Progenitor cell of endocrine pancreas (in vitro differentiated cells): ENCODE results near the gene TMEM151A. TPM values are rescaled to one million over a fixed set of nuclear protein-coding genes. Genes with fewer than 3 reads are reported as not detected.

Experiments used
- DNase-seq: peaks from one replicate; pipeline ENCODE4 v3.0.0; 2021; ENCODE audit warnings: low spot score; ENCODE audit not compliant: unreplicated experiment
- H3K27ac Mint-ChIP-seq: 2 replicates; pipeline ENCODE4 v1.8.0; 2021; ENCODE audit warnings: mild to moderate bottlenecking, moderate library complexity, mixed read lengths
- H3K27me3 Mint-ChIP-seq: 2 replicates; pipeline ENCODE4 v1.8.0; 2021; ENCODE audit warnings: mixed read lengths
- H3K36me3 Mint-ChIP-seq: 2 replicates; pipeline ENCODE4 v1.8.0; 2022; ENCODE audit warnings: mixed read lengths; ENCODE audit not compliant: insufficient read depth
- H3K4me1 Mint-ChIP-seq: 2 replicates; pipeline ENCODE4 v1.8.0; 2021; ENCODE audit warnings: low read depth, mixed read lengths
- H3K4me3 Mint-ChIP-seq: 2 replicates; pipeline ENCODE4 v1.8.0; 2021; ENCODE audit warnings: low read depth, mild to moderate bottlenecking, moderate library complexity, mixed read lengths
- H3K9me3 Mint-ChIP-seq: 2 replicates; pipeline ENCODE4 v1.8.0; 2021; ENCODE audit warnings: low read depth, mixed read lengths
- total RNA-seq: library from RNA; stranded (reverse); gene quantifications from 2 replicates; pipeline ENCODE4 v1.2.1, GENCODE V29; 2021
- TF ChIP-seq, protein P1 (sequence below): fragments of 200-600 bp; sonication (generic); IDR thresholded peaks from one replicate; pipeline ENCODE4 v1.5.0; 2021; ENCODE audit warnings: antibody characterized with exemption, mild to moderate bottlenecking; ENCODE audit not compliant: unreplicated experiment

Gene TMEM151A
- total RNA-seq, 1 donor from 2014 or later = 0.57 TPM

DNA sequence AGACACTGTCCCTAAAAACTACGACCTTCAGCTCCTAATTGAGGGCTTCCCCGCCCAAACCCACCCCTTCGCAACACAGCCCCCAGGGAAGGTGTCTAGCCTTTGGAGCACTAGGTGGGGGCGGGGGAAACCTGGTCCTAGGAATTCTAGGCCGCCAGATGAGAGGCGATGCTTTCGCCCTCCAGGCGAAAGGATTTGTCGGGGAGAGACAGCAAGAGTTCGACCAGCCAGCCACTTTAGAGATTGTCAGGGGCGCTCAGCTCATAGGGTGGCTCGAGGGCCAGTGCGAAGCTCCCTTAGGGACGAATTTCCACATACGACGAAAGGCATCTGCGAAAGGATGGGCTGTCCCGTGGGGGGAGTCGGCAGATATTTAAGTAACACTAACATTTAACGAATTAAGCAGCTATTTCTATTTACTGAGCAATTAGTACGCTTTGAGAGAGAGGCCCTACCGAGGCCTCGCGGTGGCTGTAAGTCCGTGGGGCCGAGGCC, 19.8 kb downstream of the TMEM151A start:
- H3K4me3 Mint-ChIP-seq = peak overlapping the region; percentile 88
- H3K27ac Mint-ChIP-seq = peak overlapping the region; percentile 98
- no peak for DNase-seq
- H3K27me3 Mint-ChIP-seq = peaks cover 51% of the 10 kb centered on the region
- peaks cover 2% of the 10 kb centered on the region for H3K4me1 Mint-ChIP-seq
- H3K9me3 Mint-ChIP-seq = no peaks in the 10 kb centered on the region
- no peaks in the 10 kb centered on the region for H3K36me3 Mint-ChIP-seq
- TF ChIP-seq, protein P1, sequence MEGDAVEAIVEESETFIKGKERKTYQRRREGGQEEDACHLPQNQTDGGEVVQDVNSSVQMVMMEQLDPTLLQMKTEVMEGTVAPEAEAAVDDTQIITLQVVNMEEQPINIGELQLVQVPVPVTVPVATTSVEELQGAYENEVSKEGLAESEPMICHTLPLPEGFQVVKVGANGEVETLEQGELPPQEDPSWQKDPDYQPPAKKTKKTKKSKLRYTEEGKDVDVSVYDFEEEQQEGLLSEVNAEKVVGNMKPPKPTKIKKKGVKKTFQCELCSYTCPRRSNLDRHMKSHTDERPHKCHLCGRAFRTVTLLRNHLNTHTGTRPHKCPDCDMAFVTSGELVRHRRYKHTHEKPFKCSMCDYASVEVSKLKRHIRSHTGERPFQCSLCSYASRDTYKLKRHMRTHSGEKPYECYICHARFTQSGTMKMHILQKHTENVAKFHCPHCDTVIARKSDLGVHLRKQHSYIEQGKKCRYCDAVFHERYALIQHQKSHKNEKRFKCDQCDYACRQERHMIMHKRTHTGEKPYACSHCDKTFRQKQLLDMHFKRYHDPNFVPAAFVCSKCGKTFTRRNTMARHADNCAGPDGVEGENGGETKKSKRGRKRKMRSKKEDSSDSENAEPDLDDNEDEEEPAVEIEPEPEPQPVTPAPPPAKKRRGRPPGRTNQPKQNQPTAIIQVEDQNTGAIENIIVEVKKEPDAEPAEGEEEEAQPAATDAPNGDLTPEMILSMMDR = no peak

DNA sequence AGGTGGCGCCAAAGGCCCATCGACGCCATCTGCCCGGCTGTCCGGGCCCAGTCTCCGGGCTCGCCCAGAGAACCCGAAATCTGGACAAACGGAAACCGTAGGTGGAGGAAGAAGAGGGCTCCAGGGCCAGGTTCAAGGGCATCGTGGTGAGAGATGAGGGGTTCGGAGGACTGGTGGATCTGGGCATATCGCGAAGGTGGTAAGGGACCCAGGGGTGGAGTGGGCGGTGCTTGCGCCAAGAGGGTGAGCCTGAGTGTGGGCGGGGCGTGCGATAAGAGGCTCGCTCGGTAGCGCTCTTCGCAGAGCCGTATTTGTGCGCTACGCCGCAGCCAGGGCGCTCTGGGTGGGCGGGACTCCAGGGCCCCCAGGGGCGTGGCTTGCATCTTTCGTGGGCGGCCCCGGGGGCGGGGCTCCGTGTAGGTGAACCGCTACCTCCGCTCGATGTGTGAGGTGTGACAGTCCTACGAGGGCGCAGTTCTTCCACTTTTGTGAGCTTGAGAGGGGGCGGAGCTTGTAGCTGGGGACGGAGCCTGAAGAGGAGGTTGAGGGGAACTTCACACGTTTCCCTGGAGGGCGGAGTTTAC, 20.4 kb downstream of the TMEM151A start:
- no peaks in the 10 kb centered on the region for H3K9me3 Mint-ChIP-seq
- H3K36me3 Mint-ChIP-seq = no peaks in the 10 kb centered on the region
- H3K4me1 Mint-ChIP-seq = peaks cover 2% of the 10 kb centered on the region
- TF ChIP-seq, protein P1 = peak; percentile 75
- H3K27me3 Mint-ChIP-seq = peaks cover 50% of the 10 kb centered on the region
- H3K27ac Mint-ChIP-seq = peak overlapping the region; percentile 98
- peak; percentile 68 for DNase-seq
- peak overlapping the region; percentile 88 for H3K4me3 Mint-ChIP-seq

DNA sequence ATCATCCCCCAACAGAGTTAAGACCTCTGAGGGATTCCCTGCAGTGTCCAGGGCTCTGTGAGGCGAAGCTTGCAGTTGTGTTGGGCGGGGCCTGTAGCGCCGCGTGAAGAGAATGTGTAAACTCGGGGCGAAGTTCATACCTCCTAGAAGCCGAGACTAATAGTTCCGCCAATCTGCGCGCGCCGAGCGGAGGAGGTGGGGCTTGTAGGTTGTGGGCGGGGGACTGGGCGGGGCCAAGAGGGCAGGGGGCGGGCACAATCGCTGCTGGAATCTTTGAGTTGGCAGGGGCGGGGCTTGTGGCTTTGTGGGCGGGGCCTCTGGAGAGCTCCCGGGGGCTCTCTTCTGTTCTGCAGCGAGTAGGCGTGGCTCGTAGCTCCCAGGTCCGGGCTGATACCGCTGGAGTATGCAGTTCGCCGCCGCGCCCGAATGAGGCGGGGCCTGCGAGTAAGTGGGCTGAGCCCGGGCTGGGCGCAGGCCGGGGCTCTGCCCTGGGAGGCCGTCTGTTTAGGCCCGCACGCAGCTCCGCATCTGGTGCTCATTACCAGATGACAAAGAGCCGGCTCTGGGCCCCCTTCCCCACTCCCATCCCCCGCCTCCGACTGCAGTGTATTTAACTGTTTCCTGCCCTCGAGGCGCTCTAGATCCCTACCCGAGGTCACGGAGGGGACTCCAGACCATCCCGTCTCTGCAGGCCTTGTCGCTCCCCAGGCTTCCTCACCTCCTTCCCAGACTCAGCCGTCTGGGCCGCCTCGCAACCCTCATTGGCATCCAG, 21.0 kb downstream of the TMEM151A start:
- peaks cover 3% of the 10 kb centered on the region for H3K4me1 Mint-ChIP-seq
- peak; percentile 96 for DNase-seq
- TF ChIP-seq, protein P1 = no peak
- H3K9me3 Mint-ChIP-seq = no peaks in the 10 kb centered on the region
- no peaks in the 10 kb centered on the region for H3K36me3 Mint-ChIP-seq
- H3K4me3 Mint-ChIP-seq = peak overlapping the region; percentile 88
- peaks cover 47% of the 10 kb centered on the region for H3K27me3 Mint-ChIP-seq
- peak overlapping the region; percentile 98 for H3K27ac Mint-ChIP-seq

DNA sequence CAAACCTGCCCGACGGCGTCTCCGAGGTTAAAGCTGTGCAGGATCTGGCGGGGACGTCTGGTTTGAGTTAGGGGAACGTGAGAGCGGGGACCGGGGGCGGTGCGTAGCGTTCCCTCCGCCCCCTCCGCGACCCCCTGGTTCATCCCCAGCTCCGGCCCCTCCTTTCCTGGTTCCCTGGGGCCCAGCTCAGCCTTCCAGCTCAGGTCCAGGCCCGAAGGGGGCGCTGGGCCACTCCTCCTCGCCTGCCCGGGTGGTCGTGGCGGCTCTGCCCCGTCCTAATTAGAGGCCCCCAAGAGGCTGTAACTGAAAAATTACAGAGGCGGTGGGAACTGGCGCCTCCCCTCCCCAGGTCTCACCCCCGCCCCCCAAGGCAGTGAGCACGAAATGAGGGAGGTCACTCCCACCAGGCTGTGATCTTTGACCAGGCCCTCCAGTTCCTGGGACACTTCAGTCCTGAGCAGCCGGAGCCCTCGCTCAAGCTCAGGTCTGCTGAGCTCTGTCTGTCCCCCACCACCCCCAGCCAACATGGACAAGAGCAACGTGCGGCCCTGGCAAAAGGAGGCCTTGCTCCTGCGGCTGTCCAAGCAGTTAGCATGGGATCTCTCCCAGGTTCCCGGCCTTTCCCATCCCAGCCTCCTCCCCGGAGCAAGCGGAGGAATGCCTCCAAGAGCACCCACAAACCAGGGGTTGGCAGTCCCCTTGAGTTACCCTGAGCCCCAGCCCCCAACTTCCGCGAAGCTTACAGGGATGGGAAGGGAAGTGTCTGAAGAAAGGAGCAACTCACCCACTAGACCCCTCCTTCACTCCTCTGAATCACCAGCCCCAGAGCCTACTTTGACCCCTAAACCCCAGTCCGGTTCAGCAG, 21.9 kb downstream of the TMEM151A start:
- no peaks in the 10 kb centered on the region for H3K9me3 Mint-ChIP-seq
- no peaks in the 10 kb centered on the region for H3K36me3 Mint-ChIP-seq
- no peak for DNase-seq
- TF ChIP-seq, protein P1 = peak; percentile 25
- H3K27ac Mint-ChIP-seq = peak overlapping the region; percentile 77
- peak overlapping the region; percentile 64 for H3K4me3 Mint-ChIP-seq
- peaks cover 3% of the 10 kb centered on the region for H3K4me1 Mint-ChIP-seq
- peaks cover 50% of the 10 kb centered on the region for H3K27me3 Mint-ChIP-seq

DNA sequence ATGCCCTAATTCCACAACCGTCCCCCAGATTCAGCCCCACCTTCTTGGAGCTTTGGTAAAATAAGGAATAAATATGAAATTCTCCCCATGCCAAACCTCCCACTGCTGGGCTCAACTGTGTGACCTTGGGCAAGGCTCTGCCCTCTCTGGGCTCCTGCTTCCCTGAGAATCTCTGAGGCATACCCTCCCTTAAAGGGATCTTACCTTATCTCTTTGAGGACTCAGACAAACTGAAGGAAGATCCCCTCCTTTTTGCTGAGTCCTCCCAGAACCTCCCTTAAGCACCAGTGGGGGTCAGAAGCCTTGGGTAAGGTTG, 22.4 kb downstream of the TMEM151A start:
- no peak for DNase-seq
- Mint-ChIP-seq H3K4me1 (peaks cover 3% of the 10 kb centered on the region), H3K27me3 (peaks cover 54% of the 10 kb centered on the region), H3K9me3 (no peaks in the 10 kb centered on the region), H3K36me3 (no peaks in the 10 kb centered on the region), H3K4me3 (no peak overlapping the region), H3K27ac (no peak overlapping the region)
- TF ChIP-seq, protein P1 = no peak
